RWPE1 (cell line): ENCODE results near the gene RETREG1.

ENCODE experiments used
- CTCF ChIA-PET: fragments of 350-600 bp; sonication (Branson Sonifier 250); formaldehyde crosslinking; extraction: SDS; loops from one replicate; lab custom pipeline; 2021; lab: Yijun Ruan, JAX
- POLR2A ChIA-PET: fragments of 400-600 bp; formaldehyde crosslinking; extraction: SDS; loops from one replicate; lab custom pipeline; 2020; ENCODE audit warnings: antibody characterized with exemption; ENCODE audit not compliant: low non-redundant PET; lab: Yijun Ruan, JAX
- DNase-seq: peaks from one replicate; pipeline ENCODE4 v3.0.0; 2012; ENCODE audit warnings: low spot score
- H3K27ac ChIP-seq: fragments of 450-650 bp; 2 replicates; pipeline ENCODE4 v1.5.1; 2017
- TF ChIP-seq, protein P1 (sequence below): fragments of 450-650 bp; conservative IDR thresholded peaks from 2 replicates; pipeline ENCODE4 v1.5.1; 2017; ENCODE audit warnings: low read depth, mild to moderate bottlenecking

The RETREG1 gene

DNA sequence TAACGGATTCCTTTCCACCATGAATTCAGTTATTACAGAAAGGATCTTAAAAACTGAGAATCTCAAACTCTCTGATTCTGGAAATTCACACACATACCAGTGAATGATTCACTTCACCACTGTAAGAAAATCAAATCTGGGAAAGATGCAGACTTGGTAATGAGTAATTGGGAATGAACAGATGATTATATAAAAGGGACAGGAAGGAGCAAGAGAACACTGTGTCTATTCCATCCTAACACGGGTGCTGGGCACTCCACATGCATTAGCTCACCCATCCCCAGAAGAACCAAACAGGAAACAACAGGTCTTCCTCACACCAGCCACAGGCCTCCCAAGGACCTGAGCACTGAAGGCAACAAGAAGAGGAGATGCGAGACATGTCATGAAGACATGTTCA is 76.4 kb downstream of the RETREG1 start:
- CTCF ChIA-PET, result interaction anchor here (1.1 kb wide), 1 partner anchor 12 kb away, joined by 9 read pairs; no protein-coding TSS in a partner anchor
- TF ChIP-seq, protein P1, sequence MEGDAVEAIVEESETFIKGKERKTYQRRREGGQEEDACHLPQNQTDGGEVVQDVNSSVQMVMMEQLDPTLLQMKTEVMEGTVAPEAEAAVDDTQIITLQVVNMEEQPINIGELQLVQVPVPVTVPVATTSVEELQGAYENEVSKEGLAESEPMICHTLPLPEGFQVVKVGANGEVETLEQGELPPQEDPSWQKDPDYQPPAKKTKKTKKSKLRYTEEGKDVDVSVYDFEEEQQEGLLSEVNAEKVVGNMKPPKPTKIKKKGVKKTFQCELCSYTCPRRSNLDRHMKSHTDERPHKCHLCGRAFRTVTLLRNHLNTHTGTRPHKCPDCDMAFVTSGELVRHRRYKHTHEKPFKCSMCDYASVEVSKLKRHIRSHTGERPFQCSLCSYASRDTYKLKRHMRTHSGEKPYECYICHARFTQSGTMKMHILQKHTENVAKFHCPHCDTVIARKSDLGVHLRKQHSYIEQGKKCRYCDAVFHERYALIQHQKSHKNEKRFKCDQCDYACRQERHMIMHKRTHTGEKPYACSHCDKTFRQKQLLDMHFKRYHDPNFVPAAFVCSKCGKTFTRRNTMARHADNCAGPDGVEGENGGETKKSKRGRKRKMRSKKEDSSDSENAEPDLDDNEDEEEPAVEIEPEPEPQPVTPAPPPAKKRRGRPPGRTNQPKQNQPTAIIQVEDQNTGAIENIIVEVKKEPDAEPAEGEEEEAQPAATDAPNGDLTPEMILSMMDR, result no peak
- POLR2A ChIA-PET, result no interaction called here

DNA sequence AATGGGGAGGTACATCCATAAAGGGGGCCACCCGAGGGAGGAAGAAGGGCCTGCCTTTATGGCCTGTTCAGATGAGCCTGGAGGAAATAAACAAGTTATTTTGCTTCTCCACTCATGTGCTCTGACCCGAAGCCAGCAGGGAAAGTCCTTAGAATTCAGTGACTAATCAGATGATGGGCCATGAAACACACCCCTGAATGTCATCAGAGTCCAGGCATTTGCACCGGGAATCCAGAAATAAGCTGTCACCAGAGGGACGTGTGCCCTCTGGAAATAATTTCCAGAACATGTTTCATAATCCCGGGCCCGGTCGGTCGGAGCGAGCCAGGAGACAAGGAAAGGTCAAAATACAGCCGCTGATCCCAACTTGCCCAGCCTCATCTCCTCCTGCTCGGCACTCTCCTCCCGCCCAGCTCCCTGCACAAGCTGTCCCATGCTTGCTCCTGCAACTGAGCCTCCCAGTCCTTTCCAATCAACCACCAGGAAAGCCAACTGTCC is 77.6 kb downstream of the RETREG1 start:
- H3K27ac ChIP-seq, result peak overlapping the region; percentile 75
- ChIA-PET CTCF (interaction anchor here (0.6 to 1.1 kb wide), 4 partner anchors 13 to 240 kb away, joined by 3 to 9 read pairs (median 4); no protein-coding TSS in a partner anchor), POLR2A (no interaction called here)
- DNase-seq, result peak; percentile 74
- TF ChIP-seq, protein P1, result no peak

More for the DNA sequence above, 76.4 kb downstream of the RETREG1 start:
- H3K27ac ChIP-seq, result no peak overlapping the region; the same call in 1 of the 2 replicates
- DNase-seq, result peak; percentile 52

DNA sequence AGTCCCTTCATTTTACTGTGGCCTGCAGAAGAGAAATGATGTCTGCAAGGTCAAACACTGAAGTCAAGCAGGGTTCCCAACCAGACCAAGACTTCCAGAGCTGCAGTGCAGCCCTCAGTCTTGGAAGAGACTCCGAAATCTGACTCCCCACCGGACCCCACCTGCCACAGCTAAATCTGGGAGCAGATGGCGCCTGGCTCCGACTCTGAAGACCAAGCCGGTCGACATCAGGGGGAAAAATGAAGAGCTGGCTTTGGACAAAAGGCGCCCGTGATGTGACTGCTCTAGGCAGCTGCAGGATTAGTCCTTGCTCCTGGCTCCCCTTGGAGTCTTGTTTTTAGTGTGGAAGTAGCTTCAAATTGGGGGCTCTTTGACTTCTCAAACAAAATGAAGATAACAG is 78.8 kb downstream of the RETREG1 start:
- DNase-seq, result no peak
- POLR2A ChIA-PET, result no interaction called here
- H3K27ac ChIP-seq, result no peak overlapping the region
- CTCF ChIA-PET, result no interaction called here
- TF ChIP-seq, protein P1, result no peak

DNA sequence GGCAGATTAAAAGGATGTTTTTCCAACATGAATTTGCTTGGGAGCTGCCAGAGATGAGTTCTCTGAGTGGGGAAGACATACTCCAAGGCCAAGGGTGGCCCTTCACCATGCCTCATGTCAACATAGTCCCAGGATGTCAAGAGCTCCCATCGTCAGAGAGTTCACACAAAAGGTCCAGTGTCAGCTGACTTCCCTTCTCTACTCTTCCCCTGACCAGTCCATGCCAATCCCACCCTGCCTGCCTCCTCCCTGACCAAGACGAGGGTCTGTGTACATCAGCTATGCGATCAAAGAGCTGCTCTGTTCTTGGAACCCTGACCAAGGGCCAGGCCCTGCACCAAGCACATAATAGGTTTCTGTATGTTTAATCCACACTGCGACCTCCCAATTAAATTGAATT is 80.0 kb downstream of the RETREG1 start:
- TF ChIP-seq, protein P1, result no peak
- POLR2A ChIA-PET, result no interaction called here
- no peak overlapping the region for H3K27ac ChIP-seq
- CTCF ChIA-PET, result interaction anchor here (0.6 to 1.2 kb wide), 2 partner anchors 16 to 445 kb away, joined by 3 to 4 read pairs; no protein-coding TSS in a partner anchor
- no peak for DNase-seq

DNA sequence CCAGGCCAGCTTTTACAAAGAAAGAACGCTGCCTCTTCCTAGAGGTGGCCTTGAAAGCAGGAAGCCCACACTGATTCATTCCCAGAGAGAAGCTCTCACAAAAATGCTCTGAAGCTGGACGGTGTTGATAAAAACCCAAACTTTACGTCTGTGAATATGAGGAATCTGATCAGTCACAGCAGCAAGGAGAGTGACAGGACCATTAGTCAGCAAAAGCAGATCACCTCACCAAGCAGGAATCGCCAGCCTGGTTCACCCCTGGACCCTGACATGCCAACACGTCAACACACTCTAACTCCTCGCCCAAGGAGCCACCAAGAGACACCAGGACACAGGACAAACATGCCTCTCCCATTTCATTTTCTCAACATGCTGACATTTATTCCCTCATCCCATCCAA is 80.6 kb downstream of the RETREG1 start:
- TF ChIP-seq, protein P1, result no peak
- POLR2A ChIA-PET, result no interaction called here

DNA sequence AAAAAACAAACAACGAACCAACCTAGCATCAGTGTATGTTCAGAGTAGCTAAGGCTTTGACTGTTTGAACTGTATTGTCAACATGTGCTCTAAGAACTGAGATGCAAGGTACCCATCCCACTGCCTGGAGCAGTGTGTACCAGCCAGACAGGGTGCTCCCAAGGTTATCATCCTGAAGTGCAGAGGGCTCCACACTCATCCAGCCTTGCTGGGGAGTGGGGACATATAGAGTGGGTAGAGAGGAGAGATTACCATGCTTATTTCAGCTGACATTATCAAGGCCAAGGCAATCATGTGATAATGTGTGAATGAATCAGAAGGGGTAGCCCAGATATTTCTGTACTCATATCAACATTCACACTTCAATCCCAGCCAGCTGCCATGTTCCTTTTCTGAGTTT is 82.5 kb downstream of the RETREG1 start:
- POLR2A ChIA-PET, result no interaction called here
- TF ChIP-seq, protein P1, result no peak
- no peak overlapping the region for H3K27ac ChIP-seq
- no peak for DNase-seq
- CTCF ChIA-PET, result no interaction called here

More for the DNA sequence above, 80.6 kb downstream of the RETREG1 start:
- peak; percentile 62 for DNase-seq
- CTCF ChIA-PET, result no interaction called here
- no peak overlapping the region for H3K27ac ChIP-seq
